Stimulated activated CD4-positive, alpha-beta T cell treated with anti-CD3 and anti-CD28 coated beads, Interleukin-4, amount 100 ng/mL, for 1 hour (primary cell): ENCODE results near the gene ZBTB38.

ENCODE experiments used
- DNase-seq: peaks from one replicate; pipeline ENCODE4 v3.0.0-alpha.2; 2020

ZBTB38 gene

GRCh38 chr3:141337991-141338390 is 30.3 kb upstream of the ZBTB38 start:
- DNase-seq: no peak

- DNase-seq: no peak
These were observed 29.4 kb upstream of the ZBTB38 start for GRCh38 chr3:141338881-141339280.

GRCh38 chr3:141341536-141341935 is 26.8 kb upstream of the ZBTB38 start:
- no peak for DNase-seq

GRCh38 chr3:141342386-141342785 is 25.9 kb upstream of the ZBTB38 start:
- DNase-seq: no peak

- DNase-seq: no peak
These were observed 25.2 kb upstream of the ZBTB38 start for GRCh38 chr3:141343077-141343476.

- DNase-seq: no peak
These were observed 24.4 kb upstream of the ZBTB38 start for GRCh38 chr3:141343865-141344271.

- no peak for DNase-seq
These were observed 22.8 kb upstream of the ZBTB38 start for GRCh38 chr3:141345528-141345927.

- no peak for DNase-seq
These were observed 22.3 kb upstream of the ZBTB38 start for GRCh38 chr3:141346007-141346406.

- DNase-seq: no peak
These were observed 21.9 kb upstream of the ZBTB38 start for GRCh38 chr3:141346418-141346817.

- DNase-seq: no peak
These were observed 21.5 kb upstream of the ZBTB38 start for GRCh38 chr3:141346839-141347238.

GRCh38 chr3:141348837-141349236 is 19.5 kb upstream of the ZBTB38 start:
- DNase-seq: no peak

- DNase-seq: no peak
These were observed 18.6 kb upstream of the ZBTB38 start for GRCh38 chr3:141349711-141350110.

- no peak for DNase-seq
These were observed 17.6 kb upstream of the ZBTB38 start for GRCh38 chr3:141350666-141351065.

GRCh38 chr3:141352262-141352984 is 15.9 kb upstream of the ZBTB38 start:
- DNase-seq: no peak

- DNase-seq: no peak
These were observed 14.4 kb upstream of the ZBTB38 start for GRCh38 chr3:141353652-141354495.

- no peak for DNase-seq
These were observed 13.8 kb upstream of the ZBTB38 start for GRCh38 chr3:141354517-141354916.

- no peak for DNase-seq
These were observed 13.1 kb upstream of the ZBTB38 start for GRCh38 chr3:141355242-141355641.

- DNase-seq: no peak
These were observed 12.3 kb upstream of the ZBTB38 start for GRCh38 chr3:141356046-141356445.

- no peak for DNase-seq
These were observed 7.3 kb upstream of the ZBTB38 start for GRCh38 chr3:141360888-141361598.

GRCh38 chr3:141362736-141363135 is 5.6 kb upstream of the ZBTB38 start:
- DNase-seq: no peak

- DNase-seq: no peak
These were observed 3.1 kb upstream of the ZBTB38 start for GRCh38 chr3:141365201-141365600.

GRCh38 chr3:141366285-141367037 is 1.8 kb upstream of the ZBTB38 start:
- DNase-seq: no peak
